NCI-H446 (cell line): ENCODE measurements around the gene BOK.

Experiments used
- DNase-seq, 2 experiments: peaks; one replicate each; lab custom pipeline; 2025; lab: John Stamatoyannopoulos, UW

BOK gene

DNA sequence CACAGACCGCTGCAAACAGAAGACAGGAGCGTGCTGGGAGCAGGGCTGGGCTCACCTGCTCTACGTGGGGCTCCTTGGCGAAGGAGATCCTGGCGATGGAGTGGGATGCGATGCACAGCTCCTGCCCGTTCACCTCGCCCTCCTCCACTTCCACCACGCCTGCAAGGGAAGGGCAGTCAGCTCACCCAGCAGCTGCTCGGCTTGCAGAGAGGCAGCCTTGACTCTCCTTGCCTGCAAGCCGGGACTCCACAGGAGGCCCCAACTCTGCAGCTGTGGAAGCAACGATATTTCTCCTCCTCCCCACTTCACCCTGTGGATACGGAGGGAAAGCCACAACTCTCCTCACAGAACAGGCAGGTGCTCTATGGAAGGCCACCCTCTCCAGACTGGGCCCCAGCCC is 43.3 kb downstream of the BOK start:
- no peak for DNase-seq

DNA sequence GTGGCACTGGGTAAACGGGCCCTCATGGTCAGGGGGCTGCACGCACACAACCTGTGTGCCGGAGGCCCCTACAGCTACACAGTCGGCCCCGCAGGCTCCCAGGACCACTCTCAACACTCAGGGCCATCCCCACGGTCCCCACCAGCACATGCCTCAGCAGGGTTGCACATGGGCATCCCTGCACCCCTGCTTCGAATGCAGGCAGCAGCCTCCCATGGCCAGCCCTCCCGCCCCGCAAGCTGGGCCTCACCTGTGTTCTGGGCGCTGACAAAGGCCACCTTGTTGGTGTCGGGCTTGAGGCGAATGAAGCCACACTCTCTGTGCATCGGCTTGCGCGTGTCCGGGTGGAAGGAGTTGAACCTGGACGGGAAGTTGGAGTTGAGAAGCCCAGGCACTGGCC is 44.2 kb downstream of the BOK start:
- DNase-seq = no peak

DNA sequence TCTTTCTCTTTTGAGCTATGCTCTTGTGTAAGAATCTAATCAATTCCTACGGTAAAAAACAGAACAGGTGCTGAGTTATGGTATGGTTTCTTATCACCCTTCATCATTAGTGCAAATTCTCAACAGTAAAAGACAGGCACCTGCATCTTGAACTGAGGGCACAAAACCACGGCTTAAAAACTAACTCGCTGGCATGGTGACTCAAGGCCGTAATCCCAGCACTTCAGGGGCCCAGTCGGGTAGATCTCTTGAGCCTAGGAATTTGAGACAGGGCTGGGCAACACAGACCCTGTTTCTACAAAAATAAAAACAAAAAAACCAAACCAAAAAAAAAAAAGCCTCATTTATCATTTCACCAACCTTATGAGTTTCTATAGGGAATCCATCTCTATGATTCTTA is 45.1 kb downstream of the BOK start:
- DNase-seq = no peak

DNA sequence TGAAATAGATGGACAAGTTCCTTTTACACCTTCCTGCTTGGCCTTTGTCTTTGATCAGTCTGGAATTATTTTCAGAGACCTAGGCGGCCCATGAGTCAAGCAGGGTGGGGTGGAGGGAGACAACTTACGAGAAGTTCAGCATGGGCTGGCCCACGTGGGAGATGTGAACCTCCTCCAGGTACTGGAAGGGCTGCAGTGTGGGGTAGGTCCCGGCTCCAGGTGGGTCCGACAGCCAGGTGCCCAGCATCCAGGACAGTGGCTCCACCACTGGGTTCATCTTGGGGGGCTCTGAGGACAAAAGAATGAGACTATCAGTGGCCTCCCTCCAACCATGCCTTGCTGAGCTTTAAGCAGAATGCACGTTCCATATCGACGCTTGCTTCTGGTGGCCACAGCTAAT is 47.6 kb downstream of the BOK start:
- no peak for DNase-seq

DNA sequence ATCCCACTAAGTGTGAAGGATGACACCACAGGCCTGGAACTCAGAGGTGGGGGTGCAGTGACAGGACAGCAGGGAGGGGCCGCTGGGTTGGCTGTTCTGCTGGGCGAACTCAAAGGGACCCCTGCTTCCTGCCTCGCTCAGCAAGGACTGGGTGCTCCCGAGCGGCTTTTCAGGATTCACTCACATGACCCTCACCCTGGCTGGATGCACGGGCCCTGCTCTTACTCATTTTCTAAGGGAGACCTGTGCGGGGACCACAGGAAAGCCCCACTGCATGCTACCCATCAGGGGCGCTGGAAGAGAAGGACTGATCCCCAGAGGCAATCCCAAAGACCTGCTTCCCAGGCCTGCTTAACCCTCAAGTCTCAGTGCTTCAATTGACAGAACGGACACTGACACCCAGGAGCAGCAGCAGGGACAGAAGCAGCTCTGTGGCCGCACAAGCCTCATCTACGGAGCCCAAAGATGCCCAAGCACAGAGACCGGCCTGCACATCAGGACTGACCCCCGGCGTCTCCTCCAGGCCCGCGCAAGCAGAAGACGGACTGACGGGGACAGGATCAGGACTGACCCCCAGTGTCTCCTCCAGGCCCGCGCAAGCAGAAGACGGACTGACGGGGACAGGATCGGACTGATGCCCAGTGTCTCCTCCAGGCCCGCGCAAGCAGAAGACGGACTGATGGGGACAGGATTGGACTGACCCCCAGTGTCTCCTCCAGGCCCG is 48.8 kb downstream of the BOK start:
- DNase-seq = no peak

DNA sequence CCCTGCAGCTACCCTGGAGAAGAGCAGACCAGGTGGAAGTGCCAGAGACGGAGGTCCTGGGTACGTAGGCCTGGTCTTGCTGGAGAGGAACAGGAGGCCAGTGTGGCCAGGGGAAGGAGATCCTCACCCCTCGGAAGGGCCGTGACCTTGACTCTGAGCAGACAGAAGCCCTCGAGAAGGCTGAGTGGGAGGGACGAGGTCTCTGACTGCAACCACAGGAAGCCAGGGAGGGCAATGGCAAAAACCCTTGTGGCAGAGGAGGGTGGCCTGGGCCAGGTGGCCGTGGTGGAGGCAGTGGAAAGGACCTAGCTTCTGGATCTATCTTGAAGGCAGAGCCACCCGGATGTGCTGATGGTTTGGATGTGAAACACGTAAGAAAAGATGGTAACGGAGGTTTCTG is 50.3 kb downstream of the BOK start:
- no peak for DNase-seq

DNA sequence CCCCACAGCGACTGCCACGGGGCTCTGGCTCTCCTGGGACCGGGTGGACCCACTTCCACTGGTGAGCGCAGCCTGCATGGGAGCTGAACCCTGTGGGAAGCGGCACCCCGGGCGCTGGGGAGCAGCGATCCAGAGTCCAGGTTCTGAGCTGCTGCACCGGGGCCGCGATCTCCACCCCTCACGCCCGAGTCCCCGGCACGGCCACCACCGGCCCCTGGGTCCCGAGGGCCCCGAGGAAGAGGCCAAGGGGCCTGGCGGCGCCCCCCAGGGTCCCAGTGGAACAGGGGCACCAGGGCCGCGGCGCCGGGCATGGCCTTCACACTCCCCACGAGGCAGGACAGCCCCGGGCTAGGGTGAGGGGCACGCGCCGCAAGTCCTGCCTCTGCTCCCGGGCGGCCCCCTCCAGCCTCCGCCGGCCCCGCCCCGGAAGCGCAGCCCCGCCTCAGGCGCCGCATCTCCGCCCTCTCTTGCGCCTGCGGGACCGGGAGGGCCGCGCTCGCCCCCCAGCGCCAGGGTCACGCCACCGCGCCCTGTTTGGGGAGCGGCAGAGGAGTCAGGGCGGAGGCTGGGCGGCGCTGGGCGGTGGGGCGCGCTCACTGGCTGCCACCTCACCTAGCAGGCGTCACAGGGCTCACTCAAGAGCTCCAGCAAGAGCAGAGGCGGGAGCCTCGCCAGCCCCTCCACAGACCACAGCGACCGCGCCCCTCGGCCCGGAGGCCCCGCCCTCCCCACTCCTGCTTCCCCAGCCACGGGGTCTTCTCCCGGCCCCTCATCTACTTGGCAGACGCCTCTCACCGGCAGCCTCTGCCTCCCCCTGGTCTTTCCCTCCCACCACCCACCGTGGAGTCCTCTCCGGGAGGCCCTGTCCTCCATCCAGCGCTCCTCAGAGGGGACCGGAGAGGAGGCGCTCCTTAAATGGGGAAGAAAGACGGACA is 51.6 kb downstream of the BOK start:
- DNase-seq = no peak

DNA sequence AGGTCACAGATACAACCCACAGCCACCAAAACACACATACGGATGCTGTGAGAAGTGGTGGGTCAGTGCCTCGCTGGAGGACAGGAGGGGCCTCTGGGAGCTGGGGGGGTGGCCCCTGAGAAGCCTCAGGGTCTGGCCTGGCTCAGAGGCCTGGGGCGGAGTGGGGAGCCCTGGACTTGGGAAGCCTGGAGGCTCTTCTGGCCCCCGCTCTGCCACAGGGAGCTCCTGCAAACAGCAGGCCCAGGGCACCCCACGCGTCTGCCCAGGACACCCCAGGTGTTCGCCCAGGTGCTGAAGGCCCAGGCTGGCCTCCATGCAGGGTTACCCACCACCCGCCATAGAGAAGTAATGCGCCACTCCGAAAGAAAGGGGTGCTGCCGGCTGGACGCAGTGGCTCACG is 52.5 kb downstream of the BOK start:
- no peak for DNase-seq

DNA sequence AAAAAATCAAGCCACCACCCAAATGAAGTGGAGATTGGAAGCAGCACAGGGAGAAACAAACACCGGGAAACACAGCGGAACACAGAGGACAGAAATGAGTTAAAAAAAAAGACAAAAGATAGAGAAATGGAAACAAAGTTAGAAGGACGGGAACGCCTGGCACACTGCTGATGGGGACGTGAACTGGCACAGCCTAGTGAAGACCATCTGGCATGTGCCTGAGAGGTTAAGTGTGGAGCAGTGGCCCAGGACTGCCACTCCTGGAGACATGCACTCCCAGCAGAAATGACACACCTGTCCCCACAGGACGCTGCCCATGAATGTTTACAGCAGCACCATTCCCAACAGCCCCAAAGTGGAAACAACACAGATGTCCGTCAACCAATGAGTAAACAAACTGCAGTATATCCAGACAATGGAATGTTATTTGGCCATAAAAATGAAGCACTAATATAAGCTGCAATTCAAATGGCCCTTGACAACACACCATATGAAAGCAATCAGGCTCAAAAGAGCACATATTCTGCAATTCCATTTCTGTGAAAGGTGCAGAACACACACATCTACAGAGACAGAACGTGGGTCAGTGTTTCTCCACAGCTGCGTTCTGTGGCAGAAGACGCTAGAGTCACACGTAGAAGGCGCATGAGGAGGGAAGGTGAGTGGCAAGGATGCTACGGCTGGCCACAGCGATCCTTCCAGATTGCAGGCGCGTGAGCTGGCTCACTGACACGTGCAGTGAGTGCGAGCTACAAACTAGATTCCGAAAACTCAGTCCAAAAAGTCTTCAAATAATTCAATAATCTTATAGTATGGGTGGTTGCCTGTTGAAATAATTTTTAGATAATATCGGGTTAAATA is 53.8 kb downstream of the BOK start:
- no peak for DNase-seq

DNA sequence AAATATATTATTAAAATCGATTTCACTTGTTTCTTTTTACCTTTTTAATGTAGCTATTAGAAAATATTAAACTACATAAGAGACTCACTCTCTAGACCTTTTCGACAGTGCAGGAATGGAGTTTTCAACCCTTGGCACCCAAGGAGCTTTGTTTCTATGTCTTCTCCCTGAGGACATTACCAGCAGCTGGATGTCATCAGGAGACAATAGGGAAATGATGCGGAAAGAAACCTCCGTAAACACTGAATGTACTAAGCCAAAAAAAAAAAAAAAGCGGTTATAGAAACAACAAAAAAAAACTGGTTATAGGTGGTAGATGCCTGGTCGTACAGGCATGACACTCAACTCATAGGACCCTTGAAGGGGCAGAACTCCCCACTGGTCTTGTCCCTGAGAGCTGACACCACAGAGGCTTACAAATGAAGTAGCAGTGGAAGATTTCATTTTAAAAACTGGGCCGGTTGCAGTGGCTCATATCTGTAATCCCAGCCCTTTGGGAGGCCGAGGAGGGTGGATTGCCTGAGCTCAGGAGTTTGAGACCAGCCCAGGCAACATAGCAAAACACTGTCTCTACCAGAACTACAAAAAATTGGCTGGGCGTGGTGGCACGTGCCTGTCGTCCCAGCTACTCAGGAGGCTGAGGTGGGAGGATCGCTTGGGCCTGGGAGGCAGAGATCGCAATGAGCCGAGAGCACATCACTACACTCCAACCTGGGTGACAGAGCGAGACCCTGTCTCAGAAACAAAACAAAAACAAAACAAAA is 54.7 kb downstream of the BOK start:
- DNase-seq = no peak

DNA sequence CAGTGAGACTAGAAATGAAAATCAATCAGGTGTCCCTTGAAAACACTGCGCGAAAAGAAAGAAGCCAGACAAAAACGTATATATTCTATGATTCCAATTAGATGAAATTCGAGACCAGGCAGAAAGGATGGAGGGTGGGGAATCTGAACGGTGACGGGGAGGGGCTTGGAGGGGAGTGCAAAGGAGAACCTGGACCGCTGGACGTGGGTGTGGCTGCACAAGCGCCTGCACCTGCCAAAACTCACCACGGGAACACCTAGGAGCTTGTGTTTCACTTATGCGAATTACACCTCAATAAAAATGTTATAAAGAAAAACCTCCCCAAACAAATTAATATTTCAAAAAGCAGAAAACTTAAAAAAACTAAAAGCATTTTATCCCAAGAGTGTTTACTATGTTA is 56.5 kb downstream of the BOK start:
- no peak for DNase-seq

DNA sequence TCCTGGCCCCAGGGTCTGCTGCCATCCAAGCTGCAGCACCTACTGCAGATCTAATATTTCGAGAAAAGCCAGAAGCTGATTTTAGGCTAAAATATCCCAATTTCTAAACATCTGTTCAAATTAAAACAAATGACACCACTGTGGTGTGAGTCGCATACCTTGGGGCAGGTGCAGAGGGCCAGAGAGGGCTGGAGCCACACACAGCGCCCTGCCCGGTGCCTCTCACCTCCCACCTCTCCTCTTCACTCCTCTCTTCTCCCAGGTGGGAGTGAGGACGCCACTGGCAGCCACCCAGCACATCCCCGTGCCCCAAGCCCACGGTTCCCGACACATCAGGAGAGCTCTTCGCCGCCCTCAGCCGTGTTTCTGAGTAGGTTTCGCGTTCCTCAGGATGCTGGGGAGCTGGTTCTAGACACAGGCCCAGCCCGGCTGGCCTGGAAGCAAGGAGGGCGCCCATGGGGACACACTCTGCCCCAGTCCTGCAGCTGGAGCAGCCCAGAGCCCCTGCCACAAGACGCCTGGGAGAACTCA is 57.0 kb downstream of the BOK start:
- no peak for DNase-seq

DNA sequence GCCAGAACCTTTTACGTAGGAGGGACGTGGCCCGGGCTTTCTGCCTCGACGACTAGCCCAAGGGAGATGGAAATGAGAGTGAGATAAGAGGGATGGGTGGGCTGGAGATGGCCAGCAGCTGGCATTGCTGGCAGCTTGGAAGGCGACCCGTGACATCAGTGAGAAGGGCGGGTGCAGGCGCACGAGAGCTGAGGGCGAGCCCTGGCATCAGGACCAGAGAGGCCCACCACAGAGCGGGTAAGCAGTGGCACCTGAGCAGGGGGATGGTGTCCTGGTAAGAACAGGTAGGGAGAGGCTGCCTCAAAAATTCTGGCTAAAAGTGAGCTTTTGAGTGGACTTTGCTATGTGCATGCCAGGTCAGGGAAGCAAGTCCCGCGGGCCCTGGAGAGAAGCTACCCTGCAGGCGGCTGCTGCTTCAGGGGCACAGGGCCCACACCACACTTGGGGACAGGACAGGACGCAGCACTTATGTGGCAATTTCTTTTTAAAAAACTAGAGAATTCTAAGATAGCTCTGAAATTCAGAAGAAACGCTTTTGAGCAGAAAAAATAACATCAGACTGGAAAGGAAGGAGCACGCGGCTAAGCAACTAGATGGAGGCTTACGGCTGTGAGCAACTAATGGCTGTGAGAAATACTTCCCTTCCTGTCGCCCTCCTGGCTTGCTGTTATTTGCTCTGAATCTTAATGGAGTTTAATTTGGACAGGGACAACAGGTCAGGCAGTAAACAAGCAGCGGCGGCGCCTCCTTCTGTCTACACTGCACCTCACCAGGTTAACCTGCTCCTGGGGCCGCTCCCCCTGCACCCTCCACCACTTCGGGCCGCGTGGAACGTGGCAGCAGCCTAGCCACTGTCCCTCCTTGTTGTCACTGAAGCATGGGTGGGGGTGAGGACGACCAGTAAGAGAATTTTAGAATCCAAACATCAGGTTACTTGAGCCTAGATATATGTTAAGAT is 57.9 kb downstream of the BOK start:
- no peak for DNase-seq

DNA sequence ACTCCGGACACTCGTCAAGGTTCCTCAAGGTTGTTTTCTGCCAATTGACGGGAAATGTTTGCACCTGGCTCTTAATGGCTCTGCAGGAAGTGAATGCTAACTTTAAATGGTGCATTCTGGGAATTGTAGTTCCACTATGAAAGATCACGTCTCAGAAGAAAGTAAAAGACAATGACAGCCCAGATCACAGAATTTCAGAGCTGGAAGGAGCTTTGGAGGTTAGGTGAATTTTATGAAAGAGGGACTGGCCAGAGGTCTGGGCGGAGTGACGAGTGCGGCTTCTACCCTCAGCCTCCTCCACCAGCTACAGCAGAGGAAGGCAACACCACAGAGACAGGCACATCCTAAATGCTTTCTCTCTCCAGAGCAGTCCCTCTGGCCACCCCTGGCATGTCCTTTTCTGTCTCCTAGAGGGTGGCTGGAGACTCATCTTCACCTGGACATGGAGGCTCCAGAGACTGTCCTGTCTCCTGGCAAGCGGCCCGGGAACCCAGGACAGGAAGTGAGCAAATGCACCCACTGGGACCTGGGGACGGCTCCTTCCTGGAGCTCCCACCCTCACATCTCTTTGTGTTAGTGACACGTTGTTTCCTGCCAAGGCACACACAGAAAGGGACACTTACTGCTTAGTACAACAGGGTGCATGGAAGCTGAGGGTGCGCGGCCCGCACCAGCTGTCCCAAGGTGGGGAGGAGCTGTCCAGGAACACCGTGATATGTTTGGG is 59.0 kb downstream of the BOK start:
- DNase-seq = no peak

DNA sequence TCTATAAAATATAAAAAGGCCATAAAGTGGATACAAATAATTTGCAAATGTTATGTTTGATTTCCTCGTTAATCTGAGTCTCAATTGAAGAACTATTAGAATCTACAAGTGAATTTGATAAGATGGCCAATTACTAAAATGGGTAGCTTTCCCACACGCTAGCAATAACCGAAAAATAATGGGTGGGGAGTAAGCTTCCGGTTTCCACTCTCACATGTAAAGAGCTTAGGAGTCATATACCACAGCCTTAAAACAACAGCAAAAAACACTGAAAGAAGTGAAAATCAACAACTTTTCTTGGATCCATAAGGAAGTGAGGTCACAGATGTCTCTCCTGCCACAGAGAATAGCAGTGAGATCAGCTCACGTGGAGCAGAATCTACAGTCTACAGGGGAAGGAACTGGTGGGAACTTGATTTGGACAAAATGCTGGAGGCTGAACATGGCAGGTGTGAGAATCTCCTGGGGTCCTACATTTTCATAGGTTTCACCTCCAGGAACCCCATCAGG is 59.8 kb downstream of the BOK start:
- no peak for DNase-seq

DNA sequence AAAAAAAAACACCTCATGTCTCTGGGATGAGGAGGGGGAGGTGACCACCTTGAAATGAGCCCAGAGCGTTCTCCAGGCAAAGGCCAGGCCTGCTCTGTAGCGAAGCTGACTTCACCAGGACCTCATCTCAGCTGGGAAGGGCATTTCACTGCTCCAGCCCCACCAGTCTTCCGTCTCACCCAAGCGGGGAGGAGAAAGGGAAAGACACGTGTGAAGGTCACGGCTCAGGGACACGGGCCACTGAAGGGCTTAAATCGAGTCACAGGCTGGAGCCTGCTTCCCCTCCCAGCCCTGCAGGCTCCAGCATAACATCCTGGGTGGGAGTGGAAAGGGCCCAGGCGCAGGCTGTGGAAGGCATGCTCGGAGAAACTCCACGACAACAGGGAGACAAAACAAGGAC is 60.3 kb downstream of the BOK start:
- DNase-seq = no peak

DNA sequence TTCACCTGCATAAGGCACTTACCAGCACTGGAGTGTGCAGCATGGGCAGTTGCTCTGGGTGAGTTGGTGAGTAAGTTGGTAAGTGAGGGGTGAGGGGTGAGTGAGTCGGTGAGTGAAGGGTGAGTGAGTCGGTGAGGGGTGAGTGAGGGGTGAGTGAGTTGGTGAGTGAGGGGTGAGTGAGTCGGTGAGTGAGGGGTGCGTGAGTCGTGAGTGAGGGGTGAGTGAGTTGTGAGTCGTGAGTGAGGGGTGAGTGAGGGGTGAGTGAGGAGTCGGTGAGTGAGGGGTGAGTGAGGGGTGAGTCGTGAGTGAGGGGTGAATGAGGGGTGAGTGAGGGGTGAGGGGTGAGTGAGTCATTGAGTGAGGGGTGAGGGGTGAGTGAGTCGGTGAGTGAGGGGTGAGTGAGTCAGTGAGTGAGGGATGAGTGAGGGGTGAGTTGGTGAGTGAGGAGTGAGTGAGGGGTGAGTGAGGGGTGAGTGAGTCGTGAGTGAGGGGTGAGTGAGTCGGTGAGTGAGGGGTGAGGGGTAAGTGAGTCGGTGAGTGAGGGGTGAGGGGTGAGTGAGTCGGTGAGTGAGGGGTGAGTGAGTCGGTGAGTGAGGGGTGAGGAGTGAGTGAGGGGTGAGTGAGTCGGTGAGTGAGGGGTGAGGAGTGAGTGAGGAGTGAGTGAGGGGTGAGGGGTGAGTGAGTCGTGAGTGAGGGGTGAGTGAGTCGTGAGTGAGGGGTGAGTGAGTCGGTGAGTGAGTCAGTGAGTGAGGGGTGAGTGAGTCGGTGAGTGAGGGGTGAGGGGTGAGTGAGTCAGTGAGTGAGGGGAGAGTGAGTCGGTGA is 61.3 kb downstream of the BOK start:
- DNase-seq = no peak

DNA sequence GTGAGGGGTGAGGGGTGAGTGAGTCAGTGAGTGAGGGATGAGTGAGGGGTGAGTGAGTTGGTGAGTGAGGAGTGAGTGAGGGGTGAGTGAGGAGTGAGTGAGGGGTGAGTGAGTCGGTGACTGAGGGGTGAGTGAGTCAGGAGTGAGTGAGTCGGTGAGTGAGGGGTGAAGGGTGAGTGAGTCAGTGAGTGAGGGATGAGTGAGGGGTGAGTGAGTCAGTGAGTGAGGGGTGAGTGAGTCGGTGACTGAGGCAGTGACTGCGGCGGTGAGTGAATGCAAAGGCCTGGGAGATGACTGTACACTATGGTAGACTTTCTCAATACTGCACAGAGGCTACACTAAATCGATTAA is 61.8 kb downstream of the BOK start:
- DNase-seq = no peak
